ENCODE measurements around the gene TLE7.

GRCh38 chr16:71429581-71429980 is 12.3 kb downstream of the TLE7 start:
- TF ChIP-seq POLR2A (IDR thresholded peaks at IDR 0.05; ENCODE audit: low read depth) (no peak), CTCF (IDR thresholded peaks at IDR 0.05) (no peak), EP300 (IDR thresholded peaks at IDR 0.05) (no peak)

All from esophagus muscularis mucosa (tissue), 4 donors.